PC-9 (cell line): ENCODE results near the gene JADE2. TPM values are rescaled to one million over a fixed set of nuclear protein-coding genes. Genes with fewer than 3 reads are reported as not detected.

ENCODE experiments used
- BruUV-seq: library from RNA; stranded (reverse); fragments of 400-500 nt; replicated peaks from 2 replicates; lab custom pipeline; 2021; lab: Mats Ljungman, UMichigan
- CTCF ChIA-PET: fragments of 300-600 bp; sonication (Branson Sonifier 250); formaldehyde crosslinking; loops from one replicate; lab custom pipeline; 2022; ENCODE audit warnings: antibody characterized with exemption; lab: Charles Lee
- POLR2A ChIA-PET: fragments of 300-600 bp; sonication (Branson Sonifier 250); formaldehyde crosslinking; loops from one replicate; lab custom pipeline; 2022; ENCODE audit warnings: antibody characterized with exemption; ENCODE audit not compliant: unreplicated experiment; lab: Charles Lee
- DNase-seq, 2 experiments: peaks; one replicate each; pipeline versions ENCODE4 v3.0.0 to v3.0.0-alpha.2; 2015 to 2022; ENCODE audit warnings: mixed read lengths in 1 of 2
- H2AFZ ChIP-seq: fragments of 200-600 bp; sonication (generic); 2 replicates; pipeline ENCODE4 v1.8.1; 2017; ENCODE audit warnings: antibody characterized with exemption
- H3F3A ChIP-seq: fragments of 200-600 bp; sonication (generic); 2 replicates; pipeline ENCODE4 v1.8.1; 2017; ENCODE audit warnings: antibody characterized with exemption, mild to moderate bottlenecking, low read depth; ENCODE audit not compliant: insufficient read depth
- H3K27ac ChIP-seq: fragments of 200-600 bp; sonication (generic); 2 replicates; pipeline ENCODE4 v1.6.1; 2016; ENCODE audit warnings: mixed run types
- H3K27me3 ChIP-seq: fragments of 200-600 bp; sonication (generic); 2 replicates; pipeline ENCODE4 v1.6.1; 2016; ENCODE audit warnings: low read depth, mixed run types; ENCODE audit not compliant: insufficient read depth
- H3K36me3 ChIP-seq: fragments of 200-600 bp; sonication (generic); 2 replicates; pipeline ENCODE4 v1.6.1; 2016; ENCODE audit warnings: low read depth, mixed run types
- H3K4me1 ChIP-seq: fragments of 200-600 bp; sonication (generic); replicated peaks from 2 replicates; pipeline ENCODE4 v1.6.1; 2016; ENCODE audit warnings: mixed run types; ENCODE audit not compliant: insufficient read depth
- H3K4me2 ChIP-seq: fragments of 200-600 bp; sonication (generic); 2 replicates; pipeline ENCODE4 v1.6.1; 2017; ENCODE audit warnings: mixed run types
- H3K4me3 ChIP-seq: fragments of 200-600 bp; sonication (generic); 2 replicates; pipeline ENCODE4 v1.6.1; 2016; ENCODE audit warnings: mixed run types
- H3K79me2 ChIP-seq: fragments of 200-600 bp; sonication (generic); 2 replicates; pipeline ENCODE4 v1.6.1; 2017; ENCODE audit warnings: low read depth, mixed run types
- H3K9me2 ChIP-seq: fragments of 200-600 bp; sonication (generic); 2 replicates; pipeline ENCODE4 v1.8.1; 2017; ENCODE audit warnings: mild to moderate bottlenecking; ENCODE audit not compliant: insufficient read depth
- H3K9me3 ChIP-seq: fragments of 200-600 bp; sonication (generic); 2 replicates; pipeline ENCODE4 v1.8.1; 2016; ENCODE audit warnings: low read depth; ENCODE audit not compliant: insufficient read depth
- H4K20me1 ChIP-seq: fragments of 200-600 bp; sonication (generic); 2 replicates; pipeline ENCODE4 v1.8.1; 2017; ENCODE audit not compliant: insufficient read depth
- EZH2 ChIP-seq: fragments of 200-600 bp; sonication (generic); IDR thresholded peaks from 2 replicates; pipeline ENCODE4 v1.8.0; 2017; ENCODE audit warnings: antibody characterized with exemption, low read depth
- intact Hi-C: fragments of 100-400 bp; cut with micrococcal nuclease; formaldehyde crosslinking; loops from one replicate; pipeline ENCODE4 v1.10.0; 2022; ENCODE audit not compliant: unreplicated experiment
- total RNA-seq: library from RNA; stranded (reverse); gene quantifications from 2 replicates; pipeline ENCODE4 v1.2.3, GENCODE V29; 2021
- TF ChIP-seq, protein P1 (sequence below): fragments of 200-600 bp; sonication (generic); conservative IDR thresholded peaks from 2 replicates; pipeline ENCODE4 v1.6.1; 2017; ENCODE audit warnings: mixed run types, antibody characterized with exemption, mild to moderate bottlenecking, moderate library complexity

The JADE2 gene
- total RNA-seq, 1 experiment from 2014 or later = 82.1 TPM

DNA sequence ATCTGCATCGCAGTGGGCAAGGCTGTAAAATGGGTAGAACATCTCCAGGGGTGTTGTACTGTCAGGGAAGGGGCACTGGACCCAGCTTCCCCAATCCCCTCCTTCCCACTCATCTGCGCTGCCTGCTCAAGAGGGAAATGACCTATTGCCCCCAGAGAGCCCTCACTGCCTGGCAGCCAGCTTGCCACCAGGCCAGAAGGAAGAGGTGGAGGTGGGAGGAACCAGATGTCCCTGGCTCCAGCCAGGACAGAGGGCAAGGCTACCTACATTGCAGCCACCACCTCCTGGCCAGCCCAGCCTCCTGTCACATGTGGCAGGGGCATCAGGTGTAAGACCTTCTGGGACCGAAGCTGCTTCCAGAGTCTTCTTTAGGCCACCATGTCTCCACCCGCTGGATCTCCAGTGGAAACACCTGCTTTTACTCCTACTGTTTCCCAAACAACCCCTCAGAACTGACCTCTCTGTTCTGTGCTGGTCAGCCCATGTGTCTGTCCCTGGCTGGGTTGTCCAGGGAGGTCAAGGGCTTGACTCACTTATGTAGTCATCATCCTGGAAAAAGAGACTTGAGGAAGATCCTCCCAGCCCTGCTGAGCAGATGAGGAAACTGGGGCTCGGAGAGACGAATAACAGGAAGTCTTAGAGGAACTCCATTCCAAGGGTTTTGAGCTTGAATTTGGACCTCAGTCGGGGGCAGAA is 42.3 kb downstream of the JADE2 start:
- no TSS peak for BruUV-seq
- no peaks in the 10 kb centered on the region for H3K9me3 ChIP-seq
- ChIA-PET CTCF (interaction anchor here (1.5 kb wide), 1 partner anchor 19 kb away, joined by 3 read pairs; no protein-coding TSS in a partner anchor), POLR2A (no interaction called here)
- intact Hi-C loops = loop anchor here (5.0 kb wide), 1 partner anchor 130 kb away; no protein-coding TSS in a partner anchor
- no peaks in the 10 kb centered on the region for H3K9me2 ChIP-seq
- no peaks in the 10 kb centered on the region for H3K4me1 ChIP-seq
- TF ChIP-seq, protein P1, sequence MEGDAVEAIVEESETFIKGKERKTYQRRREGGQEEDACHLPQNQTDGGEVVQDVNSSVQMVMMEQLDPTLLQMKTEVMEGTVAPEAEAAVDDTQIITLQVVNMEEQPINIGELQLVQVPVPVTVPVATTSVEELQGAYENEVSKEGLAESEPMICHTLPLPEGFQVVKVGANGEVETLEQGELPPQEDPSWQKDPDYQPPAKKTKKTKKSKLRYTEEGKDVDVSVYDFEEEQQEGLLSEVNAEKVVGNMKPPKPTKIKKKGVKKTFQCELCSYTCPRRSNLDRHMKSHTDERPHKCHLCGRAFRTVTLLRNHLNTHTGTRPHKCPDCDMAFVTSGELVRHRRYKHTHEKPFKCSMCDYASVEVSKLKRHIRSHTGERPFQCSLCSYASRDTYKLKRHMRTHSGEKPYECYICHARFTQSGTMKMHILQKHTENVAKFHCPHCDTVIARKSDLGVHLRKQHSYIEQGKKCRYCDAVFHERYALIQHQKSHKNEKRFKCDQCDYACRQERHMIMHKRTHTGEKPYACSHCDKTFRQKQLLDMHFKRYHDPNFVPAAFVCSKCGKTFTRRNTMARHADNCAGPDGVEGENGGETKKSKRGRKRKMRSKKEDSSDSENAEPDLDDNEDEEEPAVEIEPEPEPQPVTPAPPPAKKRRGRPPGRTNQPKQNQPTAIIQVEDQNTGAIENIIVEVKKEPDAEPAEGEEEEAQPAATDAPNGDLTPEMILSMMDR = no peak
- no peak for TF ChIP-seq EZH2
- no peak overlapping the region for H3K4me3 ChIP-seq
- H3F3A ChIP-seq = no peaks in the 10 kb centered on the region
- H4K20me1 ChIP-seq = peaks cover 20% of the 10 kb centered on the region
- H2AFZ ChIP-seq = no peak overlapping the region
- H3K36me3 ChIP-seq = peaks cover 13% of the 10 kb centered on the region; the same call in 1 of the 2 replicates
- no peaks in the 10 kb centered on the region for H3K27me3 ChIP-seq
- no peaks in the 10 kb centered on the region for H3K79me2 ChIP-seq
- H3K27ac ChIP-seq = no peak overlapping the region
- no peak overlapping the region for H3K4me2 ChIP-seq
- peak in 1 of 2 experiments; percentile 28 for DNase-seq

DNA sequence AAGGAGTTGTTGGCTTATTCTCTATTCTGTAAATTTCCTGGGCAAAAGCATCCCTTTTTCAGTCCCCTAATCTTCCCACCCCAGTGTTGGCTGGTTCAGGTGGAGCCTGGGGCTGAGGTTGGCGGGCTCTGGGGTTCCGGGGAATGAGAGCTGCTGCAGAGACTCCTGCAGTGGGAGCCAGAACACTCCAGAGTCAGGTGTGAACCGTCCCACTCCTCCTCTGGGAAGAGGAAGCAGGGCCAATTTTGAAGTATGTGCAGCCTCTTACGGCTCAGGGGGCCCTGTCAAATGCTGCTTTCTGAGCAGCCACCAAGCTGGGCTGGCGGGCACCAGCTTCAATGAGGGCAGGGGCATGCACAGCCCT is 42.8 kb downstream of the JADE2 start:
- H3K9me3 ChIP-seq = no peaks in the 10 kb centered on the region
- H3K27ac ChIP-seq = no peak overlapping the region
- intact Hi-C loops = loop anchor here (5.0 kb wide), 1 partner anchor 131 kb away; no protein-coding TSS in a partner anchor
- H2AFZ ChIP-seq = no peak overlapping the region
- H4K20me1 ChIP-seq = peaks cover 20% of the 10 kb centered on the region
- H3K9me2 ChIP-seq = no peaks in the 10 kb centered on the region
- no peaks in the 10 kb centered on the region for H3K79me2 ChIP-seq
- no peak overlapping the region for H3K4me3 ChIP-seq
- TF ChIP-seq EZH2 = no peak
- TF ChIP-seq, protein P1 = no peak
- no peaks in the 10 kb centered on the region for H3F3A ChIP-seq
- BruUV-seq = no TSS peak
- no peak overlapping the region for H3K4me2 ChIP-seq
- no peaks in the 10 kb centered on the region for H3K27me3 ChIP-seq
- peaks cover 11% of the 10 kb centered on the region; the same call in 1 of the 2 replicates for H3K36me3 ChIP-seq
- no peak for DNase-seq
- ChIA-PET POLR2A (interaction anchor here (0.8 kb wide), 1 partner anchor 17 kb away, joined by 7 read pairs; no protein-coding TSS in a partner anchor), CTCF (interaction anchor here (1.5 kb wide), 1 partner anchor 19 kb away, joined by 3 read pairs; no protein-coding TSS in a partner anchor)
- H3K4me1 ChIP-seq = no peaks in the 10 kb centered on the region

GRCh38 chr5:134568761-134569695 is 43.6 kb downstream of the JADE2 start:
- no peak overlapping the region for H2AFZ ChIP-seq
- H3K27ac ChIP-seq = no peak overlapping the region
- H3K4me1 ChIP-seq = no peaks in the 10 kb centered on the region
- BruUV-seq = no TSS peak
- no peaks in the 10 kb centered on the region for H3F3A ChIP-seq
- DNase-seq = peak in 1 of 2 experiments; percentile 85
- H3K9me2 ChIP-seq = no peaks in the 10 kb centered on the region
- H3K79me2 ChIP-seq = no peaks in the 10 kb centered on the region
- no peak overlapping the region for H3K4me3 ChIP-seq
- ChIA-PET CTCF (interaction anchor here (1.5 kb wide), 1 partner anchor 18 kb away, joined by 3 read pairs; no protein-coding TSS in a partner anchor), POLR2A (interaction anchor here (0.8 kb wide), 1 partner anchor 17 kb away, joined by 7 read pairs; no protein-coding TSS in a partner anchor)
- intact Hi-C loops = loop anchor here (5.0 kb wide), 1 partner anchor 132 kb away; no protein-coding TSS in a partner anchor
- H3K4me2 ChIP-seq = no peak overlapping the region
- H3K27me3 ChIP-seq = no peaks in the 10 kb centered on the region
- H3K9me3 ChIP-seq = no peaks in the 10 kb centered on the region
- TF ChIP-seq EZH2 = no peak
- TF ChIP-seq, protein P1 = no peak
- peaks cover 20% of the 10 kb centered on the region for H4K20me1 ChIP-seq
- peaks cover 6% of the 10 kb centered on the region; the same call in 1 of the 2 replicates for H3K36me3 ChIP-seq
